Parathyroid adenoma (tissue), 2 donors: Measurements from ENCODE around the gene ETV3.
A peak's percentile ranks its signal among the peaks of the same experiment; 100 is the strongest.
"Not testable (repeated sequence)": the region's sequence is repeated elsewhere in the genome, so short reads cannot be mapped to it uniquely, and the experiment has no call there.

Source experiments
- H2AFZ ChIP-seq: fragments of 300-600 bp; sonication (generic); one replicate; pipeline ENCODE4 v1.7.0; 2017; ENCODE audit warnings: antibody characterized with exemption, mild to moderate bottlenecking
- H3K27ac ChIP-seq: fragments of 300-600 bp; sonication (generic); one replicate; pipeline ENCODE4 v1.7.0; 2017
- H3K27me3 ChIP-seq: fragments of 300-600 bp; sonication (generic); one replicate; pipeline ENCODE4 v1.7.0; 2017; ENCODE audit warnings: low read length; ENCODE audit not compliant: control insufficient read depth, insufficient read depth
- H3K36me3 ChIP-seq: fragments of 300-600 bp; sonication (generic); one replicate; pipeline ENCODE4 v1.7.0; 2017; ENCODE audit warnings: low read length; ENCODE audit not compliant: control insufficient read depth, insufficient read depth
- H3K4me1 ChIP-seq: fragments of 300-600 bp; sonication (generic); one replicate; pipeline ENCODE4 v1.7.0; 2017; ENCODE audit warnings: control low read depth
- H3K4me2 ChIP-seq: fragments of 300-600 bp; sonication (generic); one replicate; pipeline ENCODE4 v1.7.0; 2017; ENCODE audit warnings: low read length
- H3K4me3 ChIP-seq: fragments of 300-600 bp; sonication (generic); one replicate; pipeline ENCODE4 v1.7.0; 2017; ENCODE audit warnings: low read depth, low read length
- H3K79me2 ChIP-seq: fragments of 300-600 bp; sonication (generic); one replicate; pipeline ENCODE4 v1.7.0; 2017; ENCODE audit warnings: control low read depth
- H3K9ac ChIP-seq: fragments of 300-600 bp; sonication (generic); one replicate; pipeline ENCODE4 v1.7.0; 2017; ENCODE audit warnings: mild to moderate bottlenecking
- H3K9me3 ChIP-seq: fragments of 300-600 bp; sonication (generic); one replicate; pipeline ENCODE4 v1.7.0; 2017; ENCODE audit warnings: low read length; ENCODE audit not compliant: control insufficient read depth
- TF ChIP-seq, protein P1 (sequence below): fragments of 300-600 bp; sonication (generic); IDR thresholded peaks from one replicate; pipeline ENCODE4 v1.7.0; 2017; ENCODE audit warnings: antibody characterized with exemption, mild to moderate bottlenecking
- donor health status: primary hyperparathyroidism.

The ETV3 gene

DNA sequence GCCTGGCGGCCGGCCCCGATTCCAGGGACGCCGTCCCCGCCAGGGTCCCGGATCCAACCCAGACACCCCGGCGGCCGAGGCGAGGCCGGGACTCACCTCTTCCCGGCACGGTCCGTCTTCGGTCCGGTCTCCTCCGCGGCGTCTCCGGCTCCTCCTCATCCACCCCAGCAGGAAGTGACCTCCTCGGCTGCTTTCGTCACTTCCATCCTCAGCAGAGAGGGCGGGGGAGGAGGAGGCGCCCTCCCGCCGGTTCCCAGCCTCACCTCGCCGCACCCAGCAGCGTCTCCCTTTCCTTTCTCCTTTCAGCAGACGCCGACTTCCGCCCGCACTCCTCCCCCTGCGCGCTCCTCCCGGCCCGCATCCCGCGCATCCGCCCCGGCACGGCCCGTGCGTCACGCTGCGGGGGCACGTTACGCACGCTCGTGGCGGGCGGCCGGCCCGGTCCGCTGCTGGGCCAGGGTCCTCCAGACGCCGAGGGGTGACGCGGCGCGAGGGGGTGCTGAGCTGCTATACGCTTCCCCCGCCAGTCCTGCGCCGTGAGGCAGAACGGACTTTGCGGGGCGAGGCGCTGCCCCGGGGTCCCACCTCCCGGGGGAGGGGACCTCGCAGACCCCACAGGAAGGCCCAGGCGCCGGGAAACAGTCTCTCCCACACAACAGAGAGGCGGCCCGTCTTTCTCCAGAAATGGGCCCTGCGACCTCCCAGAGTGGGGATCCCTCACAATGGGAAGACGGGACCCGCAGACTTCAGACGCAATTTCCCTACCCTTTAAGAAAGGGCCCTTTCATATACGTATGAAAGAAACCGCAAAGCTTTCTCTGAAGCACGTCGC lies at the start of gene ETV3:
Gene ETV3, minus strand, starts transcription at position 176 of the 832 bp plus-strand sequence. CDS start 2,043 bp downstream, outside the sequence.
- H2AFZ ChIP-seq: peak within 1 kb of the TSS; percentile 87
- peak within 1 kb of the TSS; percentile 90 for H3K9ac ChIP-seq
- H3K9me3 ChIP-seq: no peaks in the 10 kb centered on the region
- peak within 1 kb of the TSS; percentile 94 for H3K27ac ChIP-seq
- peaks cover 2% of the 10 kb centered on the region for H3K79me2 ChIP-seq
- H3K4me1 ChIP-seq: no peaks in the 10 kb centered on the region
- TF ChIP-seq, protein P1, sequence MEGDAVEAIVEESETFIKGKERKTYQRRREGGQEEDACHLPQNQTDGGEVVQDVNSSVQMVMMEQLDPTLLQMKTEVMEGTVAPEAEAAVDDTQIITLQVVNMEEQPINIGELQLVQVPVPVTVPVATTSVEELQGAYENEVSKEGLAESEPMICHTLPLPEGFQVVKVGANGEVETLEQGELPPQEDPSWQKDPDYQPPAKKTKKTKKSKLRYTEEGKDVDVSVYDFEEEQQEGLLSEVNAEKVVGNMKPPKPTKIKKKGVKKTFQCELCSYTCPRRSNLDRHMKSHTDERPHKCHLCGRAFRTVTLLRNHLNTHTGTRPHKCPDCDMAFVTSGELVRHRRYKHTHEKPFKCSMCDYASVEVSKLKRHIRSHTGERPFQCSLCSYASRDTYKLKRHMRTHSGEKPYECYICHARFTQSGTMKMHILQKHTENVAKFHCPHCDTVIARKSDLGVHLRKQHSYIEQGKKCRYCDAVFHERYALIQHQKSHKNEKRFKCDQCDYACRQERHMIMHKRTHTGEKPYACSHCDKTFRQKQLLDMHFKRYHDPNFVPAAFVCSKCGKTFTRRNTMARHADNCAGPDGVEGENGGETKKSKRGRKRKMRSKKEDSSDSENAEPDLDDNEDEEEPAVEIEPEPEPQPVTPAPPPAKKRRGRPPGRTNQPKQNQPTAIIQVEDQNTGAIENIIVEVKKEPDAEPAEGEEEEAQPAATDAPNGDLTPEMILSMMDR: no peak
- peak within 1 kb of the TSS; percentile 91 for H3K4me2 ChIP-seq
- no peaks in the 10 kb centered on the region for H3K27me3 ChIP-seq
- peak within 1 kb of the TSS; percentile 87 for H3K4me3 ChIP-seq
- H3K36me3 ChIP-seq: no peaks in the 10 kb centered on the region

DNA sequence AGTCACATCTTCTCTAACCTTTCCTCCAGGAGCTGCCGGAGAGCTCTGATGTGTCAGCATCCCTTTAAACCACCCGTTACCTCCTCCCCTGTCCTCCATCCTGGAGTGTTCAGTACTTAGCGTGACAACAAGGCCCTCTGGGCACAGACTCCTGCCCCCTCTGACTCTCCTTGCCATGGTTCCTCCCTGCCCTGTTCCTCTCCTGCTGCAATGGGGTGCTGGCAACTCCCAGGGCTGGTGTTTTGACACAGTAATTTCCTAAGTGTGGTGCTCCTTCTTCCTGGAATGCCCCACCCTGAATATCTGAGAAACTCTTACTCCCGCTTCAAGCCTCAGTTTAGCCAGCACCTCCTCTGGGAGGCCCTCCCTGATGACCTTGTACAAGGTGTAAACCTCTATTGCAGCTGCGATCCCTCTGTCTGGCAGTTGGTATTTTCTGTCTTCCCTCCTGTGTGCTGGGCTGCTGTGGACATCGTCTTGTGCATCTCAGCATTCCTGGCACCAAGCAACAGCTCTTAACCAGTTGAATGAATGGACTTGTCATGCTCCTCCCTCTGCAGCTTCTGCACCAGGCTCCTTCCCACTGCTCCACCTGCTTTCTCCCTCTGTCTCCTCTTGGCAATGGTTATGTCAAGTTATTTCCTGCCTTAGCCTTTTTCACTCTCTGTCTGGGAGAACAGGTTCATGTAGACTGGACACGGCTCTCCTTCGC lies 48.2 kb upstream of the ETV3 start:
- H3K9ac ChIP-seq: no peak overlapping the region
- H3K4me1 ChIP-seq: no peaks in the 10 kb centered on the region
- H3K4me3 ChIP-seq: no peak overlapping the region
- no peak overlapping the region for H3K4me2 ChIP-seq
- H2AFZ ChIP-seq: no peak overlapping the region
- H3K36me3 ChIP-seq: no peaks in the 10 kb centered on the region
- H3K9me3 ChIP-seq: no peaks in the 10 kb centered on the region
- H3K27ac ChIP-seq: no peak overlapping the region
- H3K79me2 ChIP-seq: no peaks in the 10 kb centered on the region
- TF ChIP-seq, protein P1: no peak
- no peaks in the 10 kb centered on the region for H3K27me3 ChIP-seq

DNA sequence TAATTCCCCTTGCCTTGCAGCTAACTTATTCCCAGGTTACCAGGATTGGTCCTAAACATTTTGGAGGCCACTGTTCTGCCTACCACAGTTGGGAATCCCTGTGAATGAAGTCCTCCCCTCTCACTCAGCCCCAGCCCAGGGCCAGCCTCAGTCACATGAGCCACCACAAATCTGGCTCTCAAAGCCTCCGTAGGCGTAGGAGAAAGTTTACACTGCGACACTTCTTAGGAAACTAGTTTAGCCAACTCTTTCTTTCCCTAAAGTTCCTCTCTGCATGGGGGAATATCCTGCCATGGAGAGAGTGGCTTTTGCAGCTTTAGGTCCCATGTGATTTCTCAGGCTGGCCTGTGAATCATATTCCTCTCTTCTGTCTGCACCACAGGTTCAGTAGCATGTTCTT lies 45.7 kb upstream of the ETV3 start:
- Histone ChIP-seq H3K4me2 (no peak overlapping the region), H2AFZ (no peak overlapping the region), H3K4me1 (no peaks in the 10 kb centered on the region), H3K27me3 (no peaks in the 10 kb centered on the region), H3K4me3 (no peak overlapping the region), H3K9ac (no peak overlapping the region), H3K36me3 (no peaks in the 10 kb centered on the region), H3K9me3 (no peaks in the 10 kb centered on the region), H3K79me2 (no peaks in the 10 kb centered on the region), H3K27ac (no peak overlapping the region)
- TF ChIP-seq, protein P1: no peak

DNA sequence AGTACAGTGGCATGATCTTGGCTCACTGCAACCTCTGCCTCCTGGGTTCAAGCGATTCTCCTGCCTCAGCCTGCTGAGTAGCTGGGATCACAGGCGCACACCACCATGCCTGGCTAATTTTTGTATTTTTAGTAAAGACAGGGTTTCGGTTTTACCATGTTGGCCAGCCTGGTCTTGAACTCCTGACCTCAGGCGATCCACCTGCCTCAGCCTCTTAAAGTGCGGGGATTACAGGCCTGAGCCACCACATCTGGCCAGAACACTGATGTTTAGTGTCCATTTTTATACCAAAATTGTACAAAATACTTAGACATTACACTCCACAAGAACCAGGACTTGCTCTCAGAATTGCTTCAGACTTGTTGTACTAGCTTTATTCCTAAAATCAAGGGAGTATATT lies 44.2 kb upstream of the ETV3 start:
- not testable (repeated sequence) for H3K27ac ChIP-seq, H3K79me2 ChIP-seq, H3K9ac ChIP-seq, H2AFZ ChIP-seq, H3K27me3 ChIP-seq, H3K4me3 ChIP-seq, H3K9me3 ChIP-seq, H3K4me2 ChIP-seq, H3K4me1 ChIP-seq, H3K36me3 ChIP-seq

DNA sequence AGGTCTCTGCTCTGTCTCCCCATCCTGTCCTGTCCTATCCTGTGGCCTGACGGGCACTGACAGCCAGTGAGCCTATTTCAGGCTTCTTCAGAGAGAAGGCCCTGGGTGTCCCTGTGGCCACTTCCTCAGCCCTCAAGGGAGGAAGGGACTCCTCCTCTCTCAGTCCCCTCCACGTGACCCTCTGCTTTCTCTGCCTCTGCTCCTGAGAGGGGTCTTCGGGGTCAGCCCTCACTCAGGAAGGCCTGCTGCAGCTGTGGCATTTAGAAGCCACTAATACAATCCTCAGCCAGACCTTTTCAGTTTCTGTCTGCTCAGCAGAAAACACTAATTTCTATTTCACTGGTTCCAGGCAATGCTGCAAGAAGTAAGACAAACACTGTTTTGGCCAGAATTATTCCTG lies 43.6 kb upstream of the ETV3 start:
- no peaks in the 10 kb centered on the region for H3K9me3 ChIP-seq
- no peak overlapping the region for H3K9ac ChIP-seq
- H3K4me2 ChIP-seq: no peak overlapping the region
- no peak overlapping the region for H3K27ac ChIP-seq
- H3K4me3 ChIP-seq: no peak overlapping the region
- no peaks in the 10 kb centered on the region for H3K27me3 ChIP-seq
- no peaks in the 10 kb centered on the region for H3K4me1 ChIP-seq
- TF ChIP-seq, protein P1: no peak
- H3K79me2 ChIP-seq: no peaks in the 10 kb centered on the region
- no peaks in the 10 kb centered on the region for H3K36me3 ChIP-seq
- H2AFZ ChIP-seq: no peak overlapping the region
